Omental fat pad (tissue), 4 donors: ENCODE measurements around the gene CLEC16A. TPM values are rescaled to one million over a fixed set of nuclear protein-coding genes. Genes with fewer than 3 reads are reported as not detected.

Source experiments
- ATAC-seq: fragments of 150-250 bp; one replicate; pipeline ENCODE4 v1.9.1; 2016; ENCODE audit warnings: mild to moderate bottlenecking, moderate library complexity; ENCODE audit not compliant: low FRiP score
- DNase-seq: peaks from one replicate; pipeline ENCODE4 v3.0.0-alpha.2; 2019; ENCODE audit warnings: low spot score
- CTCF ChIP-seq, 3 donors: fragments of 450-650 bp; IDR thresholded peaks; one replicate each; pipeline ENCODE4 v1.5.1; 2016 to 2017; ENCODE audit warnings: antibody characterized with exemption in 3 of 3, mild to moderate bottlenecking in 3 of 3, moderate library complexity in 2 of 3
- total RNA-seq, 4 donors: library from RNA; depleted of rRNA; stranded (reverse); fragments of >200 nt; gene quantifications; one replicate each; pipeline ENCODE4 v1.1.0, GENCODE V29; 2016

CLEC16A gene
- total RNA-seq, 4 donors from 2014 or later = 24.0 to 36.9 (median 29.5) TPM

GRCh38 chr16:11074131-11074530 is 129.8 kb downstream of the CLEC16A start:
- no peak for ATAC-seq

GRCh38 chr16:11075163-11075562 is 130.8 kb downstream of the CLEC16A start:
- no peak for TF ChIP-seq CTCF (IDR thresholded peaks at IDR 0.05)
- ATAC-seq (no peak), DNase-seq (no peak)

More at GRCh38 chr16:11074131-11074530, 129.8 kb downstream of the CLEC16A start:
- no peak for TF ChIP-seq CTCF (IDR thresholded peaks at IDR 0.05)
- no peak for DNase-seq

DNA sequence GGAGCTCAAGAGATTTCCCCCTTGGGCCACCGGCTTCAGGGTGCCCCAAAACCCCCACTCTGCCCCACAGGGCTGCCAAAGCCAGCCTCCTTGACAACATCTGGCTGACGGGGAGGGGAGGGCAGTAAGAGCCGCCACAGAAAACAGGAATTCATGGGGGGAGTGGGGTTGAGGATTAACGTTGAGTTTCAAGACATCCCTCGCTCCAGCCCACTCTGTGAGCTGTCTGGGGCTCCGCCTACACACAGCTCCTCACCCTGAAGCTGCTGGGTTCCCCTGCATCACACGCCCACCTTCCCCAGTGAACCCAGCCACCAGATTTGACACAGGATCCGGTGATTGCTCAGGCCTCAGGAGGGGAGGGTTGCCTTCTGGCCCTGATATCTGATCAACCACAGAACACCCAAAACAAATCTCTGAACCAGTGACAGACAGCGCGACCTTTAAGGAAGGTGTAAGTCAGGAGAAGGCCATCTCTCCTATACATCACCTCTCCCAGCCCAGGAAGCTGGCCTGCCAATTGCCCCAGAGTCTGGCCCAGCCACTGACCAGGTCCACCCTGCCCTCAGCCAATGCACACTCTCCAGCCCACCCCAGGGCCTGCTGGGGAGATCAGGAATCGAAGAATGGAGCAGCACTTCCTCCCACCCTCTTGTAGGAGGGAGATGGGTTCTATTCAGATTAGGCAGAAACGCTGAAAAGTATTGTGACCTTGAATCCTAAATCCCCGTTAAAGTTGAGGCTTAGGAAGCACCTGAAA is 132.1 kb downstream of the CLEC16A start:
- DNase-seq (no peak), ATAC-seq (no peak)
- TF ChIP-seq CTCF (IDR thresholded peaks at IDR 0.05) = no peak

DNA sequence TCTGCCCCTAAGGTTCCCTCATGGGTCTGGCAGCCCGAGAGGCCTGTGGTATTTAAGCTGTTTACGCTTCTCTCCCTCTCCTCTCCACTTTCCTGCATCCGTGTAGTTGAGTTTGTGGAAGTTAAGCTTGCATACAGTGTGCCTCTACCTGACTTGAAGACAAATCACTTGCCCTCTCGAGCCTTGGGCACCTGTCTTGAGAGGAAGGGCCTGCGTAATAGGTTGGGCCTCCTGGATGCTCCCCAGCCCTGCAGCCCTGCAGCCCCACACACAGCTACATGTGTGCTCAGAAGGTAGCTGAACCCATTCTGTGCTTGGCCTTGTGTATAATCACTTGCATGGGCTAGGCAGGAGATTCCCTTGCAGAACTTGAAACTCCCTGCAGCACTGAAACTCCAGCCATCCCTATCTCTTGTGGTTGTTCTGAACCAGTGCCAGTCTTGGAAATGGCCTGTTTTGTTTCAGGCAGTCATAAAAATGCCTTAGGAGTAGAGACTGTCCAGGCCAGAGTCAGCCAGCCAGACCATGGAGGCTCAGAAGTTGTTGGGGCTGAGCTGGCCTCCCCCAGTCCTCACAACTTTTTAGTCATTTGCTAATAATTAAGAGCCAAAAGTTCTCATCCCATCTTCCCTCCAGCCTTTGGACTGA is 134.6 kb downstream of the CLEC16A start:
- peak; percentile 30 for ATAC-seq
- TF ChIP-seq CTCF (IDR thresholded peaks at IDR 0.05) = no peak
- DNase-seq = no peak

DNA sequence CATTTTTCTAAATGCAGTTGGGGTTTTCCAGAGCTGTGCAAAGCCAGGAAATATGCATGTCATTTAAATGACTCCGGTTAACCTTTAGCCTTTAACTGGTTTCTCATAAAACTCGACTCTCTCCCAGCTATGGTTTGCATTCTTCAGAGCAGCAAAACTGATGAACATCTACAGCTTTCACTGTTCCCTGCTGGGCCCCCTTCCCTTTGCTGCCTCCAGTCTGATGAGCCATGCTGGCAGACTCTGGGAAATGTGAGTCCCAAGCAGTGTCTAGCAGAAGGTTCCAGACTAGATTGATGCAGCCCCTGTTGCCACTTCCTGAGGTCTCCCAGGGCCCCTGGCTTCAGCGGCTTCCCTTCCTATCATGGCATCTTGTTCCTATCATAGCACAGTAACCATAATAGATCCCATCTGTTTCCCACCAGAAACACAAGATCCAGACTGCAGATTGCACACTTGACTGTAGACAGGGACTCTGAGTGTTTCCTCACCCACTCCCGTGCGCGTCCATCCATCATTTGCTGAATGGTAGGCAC is 135.4 kb downstream of the CLEC16A start:
- no peak for ATAC-seq
- DNase-seq = no peak
- TF ChIP-seq CTCF (IDR thresholded peaks at IDR 0.05) = no peak

- ATAC-seq (no peak), DNase-seq (no peak)
- TF ChIP-seq CTCF (IDR thresholded peaks at IDR 0.05) = no peak
Measured at GRCh38 chr16:11080327-11080967, 136.1 kb downstream of the CLEC16A start.
